GM18508 (cell line): ENCODE measurements around the gene TIGAR.
A peak's percentile ranks its signal among the peaks of the same experiment; 100 is the strongest.

ENCODE experiments used
- ATAC-seq: cut with Tn5 transposase; IDR thresholded peaks from one replicate; pipeline ENCODE4 v1.9.1; 2021; ENCODE audit warnings: moderate number of reproducible peaks; ENCODE audit not compliant: insufficient read depth, unreplicated experiment

Gene TIGAR, protein sequence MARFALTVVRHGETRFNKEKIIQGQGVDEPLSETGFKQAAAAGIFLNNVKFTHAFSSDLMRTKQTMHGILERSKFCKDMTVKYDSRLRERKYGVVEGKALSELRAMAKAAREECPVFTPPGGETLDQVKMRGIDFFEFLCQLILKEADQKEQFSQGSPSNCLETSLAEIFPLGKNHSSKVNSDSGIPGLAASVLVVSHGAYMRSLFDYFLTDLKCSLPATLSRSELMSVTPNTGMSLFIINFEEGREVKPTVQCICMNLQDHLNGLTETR

DNA sequence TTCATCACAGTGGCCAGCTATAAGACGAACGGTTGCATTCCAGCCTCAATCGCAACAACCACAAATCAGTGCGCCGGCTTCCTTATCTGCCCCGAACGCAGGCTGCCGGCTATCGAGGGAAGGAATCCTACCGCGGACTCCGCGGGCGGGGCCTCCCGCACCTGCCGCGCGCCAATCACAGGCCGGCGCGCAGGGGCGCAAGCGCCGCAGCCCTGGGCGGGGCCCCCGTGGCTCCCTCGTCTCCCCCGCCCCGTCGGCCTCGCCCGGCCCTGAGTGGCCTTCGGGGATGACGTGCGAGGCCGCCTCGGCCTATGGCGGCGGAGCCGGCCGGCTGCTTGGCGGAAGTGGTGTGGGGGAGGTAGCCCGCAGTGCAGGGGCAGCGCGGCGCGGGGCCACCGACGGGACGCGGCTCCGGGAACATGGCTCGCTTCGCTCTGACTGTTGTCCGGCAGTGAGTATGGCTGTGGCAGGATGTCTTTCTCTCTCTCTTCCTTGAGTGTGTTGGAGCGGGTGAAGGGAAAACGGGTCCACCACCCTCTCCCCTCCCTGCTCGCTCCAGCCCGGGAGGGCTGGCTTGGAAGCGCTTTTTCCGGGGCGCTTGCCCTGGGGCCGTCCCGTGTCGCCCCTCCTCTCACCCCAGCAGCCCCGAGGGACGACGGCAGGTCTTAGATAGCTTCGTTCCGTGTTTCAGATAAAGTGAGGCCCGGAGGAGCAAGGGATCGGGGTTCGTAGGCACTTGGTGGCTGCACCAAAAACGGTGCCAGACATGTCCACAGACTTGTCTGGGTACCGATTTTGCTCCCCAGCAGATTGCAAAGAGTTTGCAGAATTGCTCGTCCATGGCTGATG, at the start of gene TIGAR:
TIGAR (plus strand) TSS at position 361 of the 849 bp plus-strand sequence; CDS start at position 420, 59 bp downstream.
- ATAC-seq, result peak; percentile 71

DNA sequence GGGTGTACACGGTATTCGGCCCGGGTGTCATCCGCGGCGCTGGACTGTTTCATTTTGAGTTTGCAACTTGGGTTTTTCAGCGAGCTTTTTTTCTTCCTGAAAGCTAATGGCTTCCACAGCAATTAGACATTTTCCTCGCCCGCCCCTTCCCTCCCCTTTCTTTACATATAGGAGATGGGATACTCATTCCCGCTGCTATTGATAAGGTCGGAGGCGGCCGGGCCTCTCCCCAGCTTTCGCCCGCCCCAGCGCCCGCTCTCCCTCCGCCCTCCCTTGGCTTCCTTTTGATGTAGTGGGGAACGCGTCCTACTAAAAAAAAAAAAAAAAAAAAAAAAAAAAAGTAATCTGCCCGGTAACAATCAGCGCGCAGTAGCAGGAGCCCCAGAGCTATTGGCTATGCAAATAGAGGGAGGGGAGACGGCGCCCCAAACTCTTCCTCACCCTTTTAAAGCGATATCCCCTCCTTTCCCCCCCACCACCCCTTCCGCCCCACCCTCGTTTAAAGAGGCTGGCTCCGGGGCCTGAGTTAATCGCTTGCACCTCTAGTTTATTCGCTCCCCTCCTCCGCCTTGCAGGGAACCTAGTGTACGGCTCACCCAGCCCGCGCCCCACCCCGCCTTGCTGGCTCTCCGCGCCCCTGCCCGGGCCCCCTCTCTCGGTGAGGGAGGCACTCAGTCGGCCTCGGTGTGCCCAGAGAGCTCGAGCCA, 49.1 kb upstream of the TIGAR start:
- no peak for ATAC-seq

DNA sequence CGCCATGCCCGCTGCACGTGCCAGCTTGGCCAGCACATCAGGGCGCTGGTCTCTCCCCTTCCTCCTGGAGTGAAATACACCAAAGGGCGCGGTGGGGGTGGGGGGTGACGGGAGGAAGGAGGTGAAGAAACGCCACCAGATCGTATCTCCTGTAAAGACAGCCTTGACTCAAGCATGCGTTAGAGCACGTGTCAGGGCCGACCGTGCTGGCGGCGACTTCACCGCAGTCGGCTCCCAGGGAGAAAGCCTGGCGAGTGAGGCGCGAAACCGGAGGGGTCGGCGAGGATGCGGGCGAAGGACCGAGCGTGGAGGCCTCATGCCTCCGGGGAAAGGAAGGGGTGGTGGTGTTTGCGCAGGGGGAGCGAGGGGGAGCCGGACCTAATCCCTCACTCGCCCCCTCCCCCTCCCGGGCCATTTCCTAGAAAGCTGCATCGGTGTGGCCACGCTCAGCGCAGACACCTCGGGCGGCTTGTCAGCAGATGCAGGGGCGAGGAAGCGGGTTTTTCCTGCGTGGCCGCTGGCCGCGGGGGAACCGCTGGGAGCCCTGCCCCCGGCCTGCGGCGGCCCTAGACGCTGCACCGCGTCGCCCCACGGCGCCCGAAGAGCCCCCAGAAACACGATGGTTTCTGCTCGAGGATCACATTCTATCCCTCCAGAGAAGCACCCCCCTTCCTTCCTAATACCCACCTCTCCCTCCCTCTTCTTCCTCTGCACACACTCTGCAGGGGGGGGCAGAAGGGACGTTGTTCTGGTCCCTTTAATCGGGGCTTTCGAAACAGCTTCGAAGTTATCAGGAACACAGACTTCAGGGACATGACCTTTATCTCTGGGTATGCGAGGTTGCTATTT, 48.4 kb upstream of the TIGAR start:
- no peak for ATAC-seq

DNA sequence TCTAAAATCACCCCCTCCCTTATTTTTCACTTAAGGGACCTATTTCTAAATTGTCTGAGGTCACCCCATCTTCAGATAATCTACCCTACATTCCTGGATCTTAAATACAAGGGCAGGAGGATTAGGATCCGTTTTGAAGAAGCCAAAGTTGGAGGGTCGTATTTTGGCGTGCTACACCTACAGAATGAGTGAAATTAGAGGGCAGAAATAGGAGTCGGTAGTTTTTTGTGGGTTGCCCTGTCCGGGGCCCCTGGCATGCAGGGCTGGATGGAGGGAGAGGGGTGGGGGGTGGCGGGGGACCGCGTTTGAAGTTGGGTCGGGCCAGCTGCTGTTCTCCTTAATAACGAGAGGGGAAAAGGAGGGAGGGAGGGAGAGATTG, 47.8 kb upstream of the TIGAR start:
- ATAC-seq, result no peak

DNA sequence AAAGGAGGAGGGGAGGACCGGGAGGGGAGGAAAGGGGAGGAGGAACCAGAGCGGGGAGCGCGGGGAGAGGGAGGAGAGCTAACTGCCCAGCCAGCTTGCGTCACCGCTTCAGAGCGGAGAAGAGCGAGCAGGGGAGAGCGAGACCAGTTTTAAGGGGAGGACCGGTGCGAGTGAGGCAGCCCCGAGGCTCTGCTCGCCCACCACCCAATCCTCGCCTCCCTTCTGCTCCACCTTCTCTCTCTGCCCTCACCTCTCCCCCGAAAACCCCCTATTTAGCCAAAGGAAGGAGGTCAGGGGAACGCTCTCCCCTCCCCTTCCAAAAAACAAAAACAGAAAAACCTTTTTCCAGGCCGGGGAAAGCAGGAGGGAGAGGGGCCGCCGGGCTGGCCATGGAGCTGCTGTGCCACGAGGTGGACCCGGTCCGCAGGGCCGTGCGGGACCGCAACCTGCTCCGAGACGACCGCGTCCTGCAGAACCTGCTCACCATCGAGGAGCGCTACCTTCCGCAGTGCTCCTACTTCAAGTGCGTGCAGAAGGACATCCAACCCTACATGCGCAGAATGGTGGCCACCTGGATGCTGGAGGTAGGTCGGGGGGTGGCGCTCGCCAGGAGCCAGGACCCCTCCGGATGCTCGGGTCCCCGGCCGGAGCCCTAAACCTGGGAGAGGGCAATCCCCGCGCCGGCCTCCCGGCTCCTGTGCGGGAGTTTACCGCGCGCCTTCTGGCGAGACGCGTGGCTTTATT, 47.2 kb upstream of the TIGAR start, which contains the start of gene CCND2:
CCND2 (plus strand) TSS at position 111 of the 744 bp plus-strand sequence; CDS start at position 390, 279 bp downstream.
- ATAC-seq, result no peak

DNA sequence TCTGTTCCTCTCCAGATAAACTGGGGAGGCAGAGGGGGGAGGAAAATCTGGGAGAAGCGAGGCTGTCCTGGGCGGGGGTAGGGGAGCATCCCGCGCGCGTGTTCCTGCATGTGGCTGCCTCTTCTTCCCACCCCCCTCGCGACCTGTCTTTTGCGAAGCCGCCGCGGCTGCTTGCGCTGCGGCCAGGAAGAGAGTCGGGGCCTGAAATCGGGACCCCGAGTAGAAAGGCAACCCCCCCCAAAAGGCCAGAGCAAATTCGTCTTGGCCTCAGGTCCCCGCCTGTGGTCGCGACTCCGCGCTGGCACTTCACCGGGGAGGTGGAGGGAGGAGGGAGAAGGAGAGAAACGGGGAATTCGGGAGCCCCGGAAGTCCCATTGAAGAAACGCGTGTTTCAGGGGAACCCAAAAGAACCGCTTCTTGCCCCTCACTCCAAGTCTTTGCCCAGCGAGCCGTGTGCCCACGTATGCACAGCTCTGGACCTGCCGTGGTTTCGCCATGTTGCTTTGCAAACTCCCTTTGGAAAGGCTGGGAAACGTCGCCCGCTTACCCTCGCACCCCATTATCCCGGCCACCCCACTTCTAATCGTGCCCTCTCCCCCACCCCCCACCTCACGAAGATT, 46.5 kb upstream of the TIGAR start:
- no peak for ATAC-seq

DNA sequence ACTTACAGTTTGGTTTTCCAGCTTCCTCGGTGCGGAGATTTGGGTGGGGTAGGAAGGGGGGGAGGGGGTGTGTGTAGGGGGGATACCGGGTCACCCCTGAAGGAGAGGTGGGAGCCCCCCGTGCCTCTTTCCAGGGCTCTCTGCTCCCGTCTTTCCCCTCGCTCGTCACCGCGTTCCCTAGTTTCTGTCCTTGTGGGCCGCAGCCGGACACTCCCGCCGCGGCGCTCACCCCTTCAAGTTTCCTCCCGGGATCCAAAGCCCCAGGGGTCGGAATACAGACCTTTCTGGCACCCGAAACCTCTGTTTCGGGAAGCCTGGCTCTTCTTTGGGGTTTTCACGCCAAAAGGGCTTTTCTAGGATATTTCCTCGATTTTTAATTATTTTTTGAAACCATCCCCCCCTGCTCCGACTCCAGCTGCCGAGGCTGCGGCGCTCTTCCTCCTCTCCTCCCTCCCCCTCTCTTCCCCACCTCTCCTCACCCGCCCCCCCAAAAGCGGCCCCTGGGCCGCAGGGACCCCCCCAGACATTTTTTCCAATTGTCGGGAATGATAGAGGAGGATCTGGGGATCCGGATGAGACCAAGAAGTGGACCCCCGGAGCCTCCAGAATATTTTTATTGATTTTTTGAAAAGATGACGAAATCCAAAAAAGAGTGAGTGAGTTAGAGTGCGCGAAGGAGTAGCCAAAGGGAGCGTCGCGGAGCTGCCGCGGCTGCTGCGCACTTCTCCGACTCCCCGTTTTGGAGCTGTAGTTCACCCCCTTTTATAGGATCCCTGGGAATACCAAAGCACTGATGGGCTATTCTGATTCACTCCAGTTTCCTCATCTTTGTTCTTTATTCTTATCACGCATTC, 45.8 kb upstream of the TIGAR start:
- ATAC-seq, result no peak

DNA sequence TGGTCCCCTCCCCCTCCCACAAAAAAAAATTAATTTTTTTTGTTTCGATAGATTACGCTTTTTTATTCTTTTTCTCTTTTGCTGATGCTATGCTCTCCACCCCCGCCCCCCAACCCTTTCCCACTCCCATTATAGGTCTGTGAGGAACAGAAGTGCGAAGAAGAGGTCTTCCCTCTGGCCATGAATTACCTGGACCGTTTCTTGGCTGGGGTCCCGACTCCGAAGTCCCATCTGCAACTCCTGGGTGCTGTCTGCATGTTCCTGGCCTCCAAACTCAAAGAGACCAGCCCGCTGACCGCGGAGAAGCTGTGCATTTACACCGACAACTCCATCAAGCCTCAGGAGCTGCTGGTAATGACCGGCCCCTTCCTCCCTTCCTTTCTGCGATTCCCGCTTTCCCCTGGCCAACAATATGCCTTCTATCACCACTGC, 45.1 kb upstream of the TIGAR start:
- no peak for ATAC-seq

DNA sequence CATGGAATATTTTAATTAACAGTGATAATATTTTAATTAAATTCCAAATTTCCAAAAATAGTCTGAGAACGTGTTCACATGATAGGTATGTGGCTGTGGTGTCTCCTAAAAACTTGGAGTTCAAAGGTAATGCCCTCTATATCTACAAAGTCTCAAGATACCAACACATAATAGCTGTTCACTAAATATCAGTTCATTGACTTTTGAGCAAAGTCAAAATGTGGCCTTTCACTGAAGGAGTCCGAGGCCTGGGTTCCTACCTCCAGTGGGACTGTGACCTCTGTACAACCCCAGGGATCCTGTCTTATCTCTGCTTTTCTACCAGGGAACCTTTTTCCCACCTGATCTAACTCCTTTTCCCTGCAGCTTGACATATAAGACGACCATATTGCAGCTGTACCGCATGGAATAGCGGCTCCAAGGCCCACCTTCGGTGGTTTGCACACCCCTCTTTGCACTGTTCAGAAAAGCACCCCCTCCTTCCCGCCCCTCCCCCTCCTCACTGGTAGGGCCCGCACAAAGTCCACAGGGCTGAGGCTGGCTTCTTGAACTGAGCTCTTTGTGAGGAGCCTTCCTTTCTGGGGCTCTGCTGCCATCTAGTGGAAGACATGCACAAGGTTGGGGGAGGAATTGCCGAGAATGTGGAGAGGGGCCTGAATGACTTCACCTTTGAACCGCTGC, 44.3 kb upstream of the TIGAR start:
- no peak for ATAC-seq

DNA sequence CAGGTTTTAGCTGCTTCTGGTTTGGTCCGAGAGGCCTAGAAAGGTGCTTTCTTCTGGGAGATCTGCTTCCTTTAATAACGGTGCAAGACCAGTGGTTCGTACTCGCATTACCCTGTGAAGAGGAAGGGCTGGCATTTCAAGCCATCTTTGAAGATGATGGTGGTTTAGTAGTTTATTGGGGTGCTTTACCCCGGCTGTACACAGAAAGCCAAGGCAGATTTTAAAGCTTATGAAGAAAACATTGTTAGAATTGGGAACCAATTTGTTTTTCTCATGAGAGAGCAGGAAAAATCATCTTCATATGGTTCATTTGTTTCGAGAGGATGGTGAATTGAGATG, 43.8 kb upstream of the TIGAR start:
- no peak for ATAC-seq

DNA sequence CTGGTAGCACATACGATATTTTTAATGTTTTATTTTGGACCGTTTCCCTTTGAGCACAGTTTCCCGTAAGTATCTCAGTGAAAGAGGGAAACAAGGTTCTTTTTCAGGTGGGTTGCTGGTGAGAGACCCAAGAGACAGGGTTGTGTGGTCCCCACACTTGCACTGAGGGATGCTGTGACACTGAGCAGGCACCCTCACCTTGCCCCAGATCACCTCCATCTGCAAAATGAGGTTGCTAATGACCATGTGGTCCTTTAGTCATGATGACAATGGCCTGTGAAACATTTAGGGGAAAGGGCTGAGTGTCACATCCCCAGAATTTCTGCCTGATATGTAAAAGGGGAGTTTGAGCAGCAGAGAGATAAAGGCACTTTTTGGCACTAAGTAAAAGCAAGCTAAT, 43.2 kb upstream of the TIGAR start:
- ATAC-seq, result no peak

DNA sequence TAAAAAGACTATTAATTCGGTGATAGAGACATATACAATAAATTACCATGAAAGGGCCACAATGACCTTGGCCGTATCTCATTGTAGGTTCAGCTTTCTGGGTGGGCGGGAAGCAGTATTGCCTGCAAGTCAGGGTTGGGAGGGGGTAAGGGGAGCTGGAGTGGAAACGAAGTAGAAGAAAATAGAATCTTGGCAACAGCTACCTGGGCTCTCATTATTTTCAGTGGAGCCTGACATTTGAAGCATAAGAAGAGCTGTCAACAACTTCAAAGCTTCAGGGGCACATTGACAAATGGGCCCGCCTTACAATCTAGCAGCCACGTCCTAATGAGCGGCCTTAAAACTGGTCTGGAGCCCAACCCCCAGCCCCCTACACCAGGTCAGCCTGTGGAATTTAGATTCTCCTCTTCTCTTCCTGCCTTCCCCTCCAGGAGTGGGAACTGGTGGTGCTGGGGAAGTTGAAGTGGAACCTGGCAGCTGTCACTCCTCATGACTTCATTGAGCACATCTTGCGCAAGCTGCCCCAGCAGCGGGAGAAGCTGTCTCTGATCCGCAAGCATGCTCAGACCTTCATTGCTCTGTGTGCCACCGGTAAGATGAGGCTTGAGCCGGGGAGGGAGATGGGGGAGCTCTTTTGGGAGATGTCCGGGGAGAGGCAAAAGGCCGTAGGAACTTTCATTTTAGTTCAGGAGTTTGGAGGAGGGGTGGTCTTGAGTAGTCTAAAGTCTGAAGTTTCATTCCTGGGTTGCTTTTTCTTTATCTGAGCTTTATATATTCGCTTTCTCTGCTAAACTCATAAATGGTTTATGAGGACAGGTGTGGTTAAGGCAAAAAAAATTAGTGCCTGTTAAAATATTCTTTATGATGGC, 42.5 kb upstream of the TIGAR start:
- ATAC-seq, result no peak

DNA sequence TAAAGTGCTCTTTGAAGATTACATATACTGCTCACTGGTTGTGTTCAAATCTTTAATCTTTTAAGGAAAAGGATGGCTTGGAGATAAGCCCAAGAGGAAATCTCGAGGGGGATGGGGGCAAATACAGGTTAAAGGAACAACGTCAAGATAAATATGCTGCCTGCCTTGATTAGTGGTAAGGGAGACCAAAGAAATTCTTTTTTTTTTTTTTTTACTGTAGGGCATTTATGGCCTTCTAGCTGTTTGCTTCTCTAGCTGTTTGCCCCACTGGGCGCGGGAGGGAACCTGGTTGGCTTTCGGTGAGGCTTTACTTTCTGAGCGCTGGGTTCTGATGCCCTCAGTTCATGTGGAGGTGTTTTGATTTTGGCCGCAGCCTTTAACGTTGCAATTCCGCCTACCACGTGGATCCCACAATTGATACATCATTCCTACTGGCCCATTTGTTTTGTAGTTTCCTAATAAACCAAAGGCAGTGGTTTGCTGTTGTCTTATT, 41.8 kb upstream of the TIGAR start:
- ATAC-seq, result no peak

DNA sequence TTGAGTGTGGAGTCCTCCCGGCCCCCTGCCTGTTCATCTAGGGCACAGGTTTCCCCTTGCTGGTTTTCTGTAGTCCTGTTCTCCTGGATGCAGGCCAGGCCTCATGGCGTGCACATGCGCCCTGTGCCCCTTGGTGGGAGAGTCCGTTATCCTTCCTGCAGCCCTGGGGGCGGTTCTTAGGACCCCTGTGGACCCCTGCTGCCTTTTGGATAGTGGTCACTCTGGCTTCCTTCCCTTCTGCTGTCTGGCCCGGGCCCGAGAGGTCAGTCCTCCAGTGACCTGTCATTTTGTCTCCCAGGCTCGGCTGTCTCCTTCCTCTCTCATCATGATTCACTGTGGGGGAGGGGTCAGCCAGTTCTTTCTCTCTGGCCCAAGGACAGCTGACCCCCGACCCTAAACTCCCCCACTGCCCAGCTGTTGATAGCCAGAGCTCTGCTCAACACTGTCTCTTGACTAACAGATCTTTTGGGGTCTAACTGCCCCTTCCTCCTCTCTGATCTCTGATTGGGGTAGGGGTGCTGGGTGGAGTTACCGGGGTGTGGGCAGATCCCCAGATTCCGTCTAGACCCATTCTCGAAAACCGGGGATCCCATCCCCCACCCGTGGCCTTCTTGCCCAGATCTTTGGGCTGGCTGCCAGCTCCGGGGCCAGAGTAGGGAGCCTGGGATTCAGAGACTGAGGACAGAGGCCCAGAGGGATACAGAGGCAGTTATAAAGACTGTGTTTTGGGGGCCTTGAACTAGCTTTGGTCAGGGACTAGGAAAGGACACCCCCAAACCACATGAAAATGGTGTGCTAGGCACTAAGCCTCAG, 40.5 kb upstream of the TIGAR start:
- ATAC-seq, result no peak

DNA sequence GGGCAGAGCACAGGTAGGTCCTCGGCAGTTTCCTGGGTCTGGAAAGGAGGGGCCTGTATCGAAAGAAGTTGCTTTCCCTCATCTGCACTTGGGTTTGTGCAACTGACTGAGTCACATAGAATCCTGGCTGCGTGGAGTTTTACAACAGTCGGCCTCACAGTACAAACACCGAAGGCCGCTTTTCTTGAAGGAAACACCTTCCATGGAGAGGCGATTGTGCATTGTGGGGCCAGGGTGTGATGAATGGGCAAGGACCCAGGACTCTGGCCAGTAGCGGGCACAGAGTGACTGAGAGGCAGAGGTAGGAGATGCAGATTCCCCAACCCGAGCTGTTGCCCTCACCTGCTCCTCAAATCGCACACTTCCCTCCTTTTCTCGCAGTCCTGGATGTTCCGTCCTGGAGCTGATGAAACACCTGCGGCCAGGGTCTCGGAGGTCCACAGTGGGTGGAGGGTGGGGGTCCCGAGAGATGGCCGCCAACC, 39.8 kb upstream of the TIGAR start:
- no peak for ATAC-seq
